ENCODE results near the gene IL36B.

Gene IL36B

DNA sequence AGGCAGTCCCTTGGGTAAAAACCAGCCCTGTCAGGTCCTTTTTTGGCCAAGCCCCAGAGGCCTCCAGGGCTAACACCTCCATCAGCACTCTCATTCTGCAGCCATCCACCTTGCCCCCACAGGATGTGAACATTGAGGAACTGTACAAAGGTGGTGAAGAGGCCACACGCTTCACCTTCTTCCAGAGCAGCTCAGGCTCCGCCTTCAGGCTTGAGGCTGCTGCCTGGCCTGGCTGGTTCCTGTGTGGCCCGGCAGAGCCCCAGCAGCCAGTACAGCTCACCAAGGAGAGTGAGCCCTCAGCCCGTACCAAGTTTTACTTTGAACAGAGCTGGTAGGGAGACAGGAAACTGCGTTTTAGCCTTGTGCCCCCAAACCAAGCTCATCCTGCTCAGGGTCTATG, 22.4 kb upstream of the IL36B start:
- DNase-seq, result no peak

DNA sequence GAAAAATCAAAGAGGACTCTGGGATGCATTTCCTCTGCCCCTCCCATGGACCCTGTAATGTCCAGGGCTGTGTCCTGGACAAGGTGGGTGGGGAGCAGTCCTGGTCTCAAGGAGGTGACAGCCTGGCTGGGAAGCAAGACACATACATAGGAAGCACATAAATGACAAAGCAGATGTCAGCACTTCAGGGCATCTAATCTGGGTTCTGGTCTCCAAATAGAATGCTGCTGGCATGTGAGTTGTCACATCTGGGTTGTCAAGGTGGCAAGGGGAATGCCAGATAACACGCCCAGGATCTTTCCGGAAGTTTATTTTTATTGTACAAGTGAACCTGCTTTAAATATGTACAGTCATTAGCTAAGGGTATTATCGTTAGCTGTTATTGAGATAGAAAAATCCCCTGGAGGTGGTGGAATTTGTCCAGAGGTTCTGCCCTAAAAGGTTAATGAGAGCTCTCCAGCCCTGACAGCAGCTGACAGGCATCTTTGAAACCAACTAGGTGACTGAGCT, 20.7 kb upstream of the IL36B start:
- DNase-seq, result no peak

DNA sequence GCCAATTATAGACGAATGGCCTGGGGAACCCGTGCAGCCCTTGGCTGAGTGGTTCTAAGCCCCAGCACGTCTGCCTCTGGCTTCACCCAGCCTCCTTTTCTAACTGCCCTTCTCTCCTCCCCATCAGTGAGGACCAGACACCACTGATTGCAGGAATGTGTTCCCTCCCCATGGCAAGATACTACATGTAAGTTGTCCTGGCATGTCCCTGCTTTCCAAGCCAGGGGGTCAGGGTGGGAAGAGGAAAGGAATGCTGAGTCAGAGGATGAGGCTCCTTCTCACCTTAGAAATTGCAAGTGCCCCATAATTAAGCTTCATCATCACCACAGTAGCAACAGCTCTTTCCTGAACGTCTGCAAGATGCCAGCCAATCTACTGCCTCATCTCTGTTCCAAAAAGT, 19.9 kb upstream of the IL36B start:
- no peak for DNase-seq

DNA sequence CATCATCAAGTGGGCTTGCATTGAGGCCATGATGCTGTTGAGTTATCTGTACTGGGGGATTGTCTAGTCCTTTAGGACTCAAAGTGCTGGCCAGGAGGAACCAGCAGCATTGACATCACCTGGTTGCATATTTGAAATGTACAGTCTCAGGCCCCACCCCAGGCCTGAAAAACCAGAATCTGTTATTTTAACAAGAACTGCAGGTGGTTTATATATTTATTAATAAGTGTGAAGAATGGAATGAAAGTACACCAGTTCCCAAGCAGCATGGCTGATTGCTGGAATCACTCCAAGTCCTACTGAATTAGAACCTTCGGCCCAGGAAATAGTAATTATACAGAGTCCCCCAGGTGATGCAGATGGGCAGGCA, 17.9 kb upstream of the IL36B start:
- no peak for DNase-seq

DNA sequence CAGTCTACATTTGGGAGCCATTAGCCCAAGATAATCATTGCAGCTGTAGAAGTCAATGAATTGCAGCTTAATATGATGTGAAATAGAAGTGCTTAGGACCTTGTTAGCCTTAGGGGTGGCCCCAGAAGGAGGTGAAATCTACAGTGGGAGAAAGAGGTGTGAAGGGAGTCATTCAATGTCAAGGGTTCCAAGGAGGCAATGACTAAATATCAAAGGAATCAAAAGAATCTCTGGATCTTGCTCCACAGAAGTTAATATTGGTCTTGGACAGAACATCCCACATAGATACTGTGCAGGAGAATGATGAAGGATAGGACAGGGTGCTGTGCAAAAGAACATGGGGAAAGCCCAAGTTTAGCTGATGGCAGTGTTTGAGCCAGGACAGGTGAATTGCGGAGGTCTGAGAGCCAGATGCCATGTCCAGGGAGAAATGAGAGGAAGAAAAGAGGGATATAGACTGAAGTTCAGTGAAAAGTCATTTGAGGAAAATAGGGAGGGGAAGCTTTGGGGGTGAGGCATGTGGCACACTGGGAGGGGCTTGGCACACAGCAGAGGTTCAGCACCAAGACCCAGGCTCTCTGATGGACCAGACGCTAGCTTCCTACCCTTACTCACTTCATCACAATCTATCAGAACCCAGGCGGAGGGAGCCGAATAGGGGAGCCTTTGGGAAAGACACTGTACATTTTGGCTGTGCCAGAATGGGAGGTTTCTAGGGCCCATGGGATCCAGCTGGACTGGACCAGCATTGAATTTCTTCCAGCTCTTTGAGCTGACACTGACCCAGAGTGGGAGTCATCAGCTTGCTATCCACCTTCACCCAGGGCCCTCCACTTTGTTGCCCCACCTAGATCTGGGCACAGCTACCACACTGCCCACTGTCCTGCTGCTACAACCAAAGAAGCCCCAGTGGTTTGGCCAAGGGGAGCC, 17.3 kb upstream of the IL36B start:
- no peak for DNase-seq

GRCh38 chr2:113068706-113069485, 16.2 kb upstream of the IL36B start:
- no peak for DNase-seq

DNA sequence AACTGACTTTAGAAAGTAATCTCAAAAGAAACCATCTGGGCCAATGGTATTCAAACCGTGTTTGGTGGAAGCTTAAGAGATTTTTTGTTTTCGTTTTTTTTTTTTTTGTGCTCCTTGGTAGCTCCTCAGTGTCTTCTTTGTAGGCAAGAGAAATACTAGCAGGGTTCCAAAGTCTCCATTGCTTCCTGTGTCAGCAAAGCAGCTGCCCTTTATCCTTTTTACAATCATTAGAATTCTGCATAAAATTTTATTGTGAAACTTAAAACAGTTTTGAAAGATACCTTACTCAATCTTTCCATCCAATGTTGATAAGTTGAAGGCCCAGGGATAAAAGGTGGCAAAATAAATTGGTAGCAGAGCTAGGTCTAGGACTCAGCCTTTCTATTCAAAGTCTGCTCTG, 15.6 kb upstream of the IL36B start:
- DNase-seq, result no peak

GRCh38 chr2:113067681-113068080, 15.0 kb upstream of the IL36B start, which contains the start of gene IL1F10:
TSS of gene IL1F10 (plus strand) at chr2:113067970. CDS start at chr2:113072739, 4,769 bp downstream.
- DNase-seq, result no peak

GRCh38 chr2:113064898-113065297, 12.2 kb upstream of the IL36B start:
- no peak for DNase-seq

DNA sequence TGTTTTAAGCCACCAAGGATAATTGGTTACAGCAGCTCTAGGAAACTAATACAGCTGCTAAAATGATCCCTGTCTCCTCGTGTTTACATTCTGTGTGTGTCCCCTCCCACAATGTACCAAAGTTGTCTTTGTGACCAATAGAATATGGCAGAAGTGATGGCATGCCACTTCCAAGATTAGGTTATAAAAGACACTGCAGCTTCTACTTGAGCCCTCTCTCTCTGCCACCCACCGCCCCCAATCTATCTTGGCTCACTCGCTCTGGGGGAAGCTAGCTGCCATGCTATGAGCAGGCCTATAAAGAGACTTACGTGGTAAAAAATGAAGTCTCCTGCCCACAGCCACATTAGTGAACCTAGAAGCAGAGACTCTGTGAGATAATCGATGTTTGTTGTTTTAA, 11.6 kb upstream of the IL36B start:
- DNase-seq, result no peak

GRCh38 chr2:113061896-113062770, 9.5 kb upstream of the IL36B start:
- DNase-seq, result no peak

DNA sequence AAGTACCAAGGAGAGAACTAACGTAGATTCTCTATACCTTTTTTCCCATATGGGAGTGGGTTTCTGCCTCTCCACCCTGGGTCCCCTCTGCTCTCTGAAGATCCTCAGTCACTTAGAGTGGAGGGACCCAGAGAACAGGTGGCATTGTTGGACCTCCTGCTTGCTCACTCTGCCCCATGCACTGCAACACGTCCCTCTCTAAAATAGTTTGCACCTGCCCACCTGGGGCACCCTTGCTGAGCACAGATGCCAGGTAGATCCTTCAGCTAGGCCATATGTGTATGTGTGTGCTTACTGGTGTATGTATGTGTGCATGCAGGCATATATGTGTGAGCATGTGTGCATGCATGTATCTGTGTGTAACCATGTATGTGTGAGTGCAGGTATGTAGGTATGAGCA, 8.6 kb upstream of the IL36B start:
- no peak for DNase-seq

DNA sequence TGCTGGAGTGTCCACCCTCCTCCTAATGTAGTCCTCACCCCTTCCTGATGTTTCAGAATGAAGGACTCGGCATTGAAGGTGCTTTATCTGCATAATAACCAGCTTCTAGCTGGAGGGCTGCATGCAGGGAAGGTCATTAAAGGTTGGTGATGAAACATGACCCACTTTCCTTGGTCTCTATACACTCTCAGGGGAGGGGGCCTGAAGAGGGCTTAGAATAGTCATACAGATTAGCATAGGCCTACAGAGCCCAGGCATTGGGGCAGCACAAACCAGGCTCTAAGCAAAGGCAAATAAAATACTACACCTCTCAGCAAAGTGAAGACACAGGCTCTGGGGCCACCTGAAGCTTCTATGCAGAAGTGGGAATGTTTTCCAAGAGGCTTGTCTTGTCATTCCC, 8.1 kb upstream of the IL36B start:
- DNase-seq, result no peak

DNA sequence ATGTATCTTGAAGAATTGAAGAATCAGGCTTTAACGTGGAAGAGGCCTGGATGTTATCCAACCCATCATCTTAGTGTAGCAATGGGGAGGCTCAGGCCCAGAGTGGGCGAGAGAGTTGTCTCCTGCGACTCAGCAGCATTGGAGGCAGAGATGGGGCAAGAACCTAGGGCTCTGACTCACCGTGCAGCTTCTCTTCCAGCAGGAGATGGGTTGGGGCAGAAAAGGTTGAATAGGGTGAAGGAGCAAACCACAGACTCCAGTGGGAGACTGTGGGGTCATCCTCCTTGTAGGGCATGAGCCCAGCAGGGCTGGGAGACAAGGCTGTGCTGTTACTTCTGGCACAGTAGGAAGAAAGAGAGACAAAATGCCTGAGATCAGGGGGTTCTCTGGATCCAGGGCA, 7.7 kb upstream of the IL36B start:
- DNase-seq, result no peak

DNA sequence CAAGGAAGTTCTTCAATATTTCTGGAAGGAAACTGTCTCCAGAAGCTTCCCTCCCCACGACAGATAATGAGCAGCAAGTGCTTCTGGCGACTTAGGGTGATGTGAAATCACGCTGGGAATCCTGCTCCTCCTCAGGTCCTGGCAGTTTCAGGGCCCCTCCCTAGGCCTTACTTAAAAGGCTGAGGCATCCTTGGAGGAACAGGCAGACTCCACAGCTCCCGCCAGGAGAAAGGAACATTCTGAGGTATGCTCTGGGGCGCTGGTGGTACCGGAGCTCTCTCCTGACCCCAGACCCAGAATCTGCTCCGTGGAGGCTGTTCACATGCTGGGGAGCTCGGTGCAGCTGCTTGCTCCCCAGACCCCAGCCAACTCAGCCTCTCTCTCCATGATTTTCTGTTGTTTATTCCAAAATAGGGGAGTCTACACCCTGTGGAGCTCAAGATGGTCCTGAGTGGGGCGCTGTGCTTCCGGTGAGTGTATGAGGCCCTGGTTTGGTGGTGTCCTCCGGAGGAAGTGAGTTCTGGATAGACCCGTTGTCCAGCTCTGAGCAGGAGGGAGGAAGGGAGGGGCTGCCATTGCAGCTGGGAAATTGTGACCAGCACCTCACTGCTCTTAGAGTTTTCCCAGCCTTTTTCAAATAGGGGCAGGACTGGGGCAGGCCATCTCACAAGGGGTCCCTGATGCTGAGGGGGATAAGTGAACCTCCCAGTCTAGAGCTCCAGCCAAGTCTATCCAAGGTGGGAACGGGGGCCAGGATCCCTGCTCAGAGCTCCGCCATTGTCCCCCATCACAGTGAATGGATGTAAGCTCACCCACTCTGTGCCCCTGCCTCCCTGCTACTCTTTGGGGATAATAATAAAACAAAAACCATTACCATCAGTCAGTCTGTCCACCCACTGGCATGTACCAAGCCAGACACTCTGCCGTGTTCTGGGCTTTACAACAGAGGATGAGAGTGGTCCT, 6.6 kb upstream of the IL36B start, which contains the start of gene IL36RN:
Gene IL36RN, plus strand, starts transcription at position 201 of the 963 bp plus-strand sequence. Its CDS starts 241 bp downstream, at position 442.
- no peak for DNase-seq

- DNase-seq, result no peak
Observed at GRCh38 chr2:113058411-113058994, 5.8 kb upstream of the IL36B start.

DNA sequence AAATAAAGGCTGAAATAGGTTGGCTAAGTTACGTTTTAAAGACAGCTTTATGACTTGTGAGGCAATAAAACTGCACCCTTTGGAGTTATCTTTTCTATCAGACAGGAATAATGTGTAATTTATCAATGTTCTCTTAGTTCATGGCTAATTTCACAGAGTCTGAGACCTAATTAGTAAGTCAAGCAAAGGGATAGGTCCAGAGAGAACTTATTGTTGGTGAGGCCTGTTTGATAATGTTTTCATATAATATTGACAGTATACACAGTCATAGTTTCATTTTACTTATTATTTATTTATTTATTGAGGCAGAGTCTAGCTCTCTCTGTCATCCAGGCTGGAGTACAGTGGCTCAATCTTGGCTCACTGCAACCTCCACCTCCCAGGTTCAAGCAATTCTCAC, 4.5 kb upstream of the IL36B start:
- no peak for DNase-seq

GRCh38 chr2:113056521-113056920, 3.9 kb upstream of the IL36B start:
- DNase-seq, result no peak

- DNase-seq, result no peak
Observed at GRCh38 chr2:113054066-113054465, 1.4 kb upstream of the IL36B start.

- no peak for DNase-seq
Observed at GRCh38 chr2:113053666-113054065, 999 bp upstream of the IL36B start.

Data from stimulated activated CD8-positive, alpha-beta memory T cell treated with anti-CD3 and anti-CD28 coated beads, Interleukin-4, amount 100 ng/mL, for 48 hours (primary cell).